Prostate gland (tissue), 2 donors: ENCODE results near the gene KCNH6.

ENCODE experiments used
- CTCF ChIP-seq, 4 experiments: fragments of 200-600 bp in 2 of 4; fragments of 450-650 bp in 2 of 4; sonication (generic) in 2 of 4; IDR thresholded peaks; 1 replicate in 3 of 4; 2 replicates in 1 of 4; pipeline ENCODE4 v1.5.1; 2016 to 2019; ENCODE audit warnings: antibody characterized with exemption in 4 of 4, mild to moderate bottlenecking in 2 of 4, moderate library complexity in 2 of 4
- POLR2A ChIP-seq: fragments of 450-650 bp; IDR thresholded peaks from one replicate; pipeline ENCODE4 v1.6.1; 2016; ENCODE audit warnings: antibody characterized with exemption, mild to moderate bottlenecking
- POLR2AphosphoS5 ChIP-seq: sonication (generic); formaldehyde crosslinking; IDR thresholded peaks from one replicate; pipeline ENCODE4 v1.6.1; 2017; ENCODE audit warnings: antibody characterized with exemption

- no peak for TF ChIP-seq CTCF (IDR thresholded peaks at IDR 0.05)
- no peak for TF ChIP-seq POLR2A
- no peak for TF ChIP-seq POLR2AphosphoS5
Observed at GRCh38 chr17:63511331-63511730, 11.8 kb upstream of the KCNH6 start.
